Muscle layer of duodenum (tissue), 2 donors: Measurements from ENCODE around the gene SDF2L1.
"Not testable (repeated sequence)": the region's sequence is repeated elsewhere in the genome, so short reads cannot be mapped to it uniquely, and the experiment has no call there.

ENCODE experiments used
- H3K27ac ChIP-seq: one replicate; pipeline ENCODE4 v1.7.0; 2013; ENCODE audit warnings: mild to moderate bottlenecking, low read length
- H3K27me3 ChIP-seq: one replicate; pipeline ENCODE4 v1.7.0; 2013; ENCODE audit warnings: low read depth, mild to moderate bottlenecking, control low read depth, low read length
- H3K36me3 ChIP-seq, 2 donors: one replicate each; pipeline ENCODE4 v1.7.0; 2013; ENCODE audit warnings: low read length in 2 of 2, control low read depth in 1 of 2, mild to moderate bottlenecking in 1 of 2; ENCODE audit not compliant: insufficient read depth in 2 of 2, control insufficient read depth in 1 of 2
- H3K4me1 ChIP-seq, 2 donors: one replicate each; pipeline ENCODE4 v1.7.0; 2013; ENCODE audit warnings: low read length in 2 of 2, mild to moderate bottlenecking in 2 of 2, control low read depth in 1 of 2, moderate library complexity in 1 of 2; ENCODE audit not compliant: insufficient read depth in 2 of 2, control insufficient read depth in 1 of 2
- H3K4me3 ChIP-seq, 2 donors: one replicate each; pipeline ENCODE4 v1.7.0; 2013; ENCODE audit warnings: low read length in 2 of 2, low read depth in 1 of 2, mild to moderate bottlenecking in 1 of 2
- H3K9me3 ChIP-seq, 2 donors: one replicate each; pipeline ENCODE4 v1.7.0; 2013; ENCODE audit warnings: low read length in 2 of 2, control low read depth in 1 of 2, mild to moderate bottlenecking in 1 of 2; ENCODE audit not compliant: control insufficient read depth in 1 of 2
- donor health status: healthy.

Gene SDF2L1, protein sequence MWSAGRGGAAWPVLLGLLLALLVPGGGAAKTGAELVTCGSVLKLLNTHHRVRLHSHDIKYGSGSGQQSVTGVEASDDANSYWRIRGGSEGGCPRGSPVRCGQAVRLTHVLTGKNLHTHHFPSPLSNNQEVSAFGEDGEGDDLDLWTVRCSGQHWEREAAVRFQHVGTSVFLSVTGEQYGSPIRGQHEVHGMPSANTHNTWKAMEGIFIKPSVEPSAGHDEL

DNA sequence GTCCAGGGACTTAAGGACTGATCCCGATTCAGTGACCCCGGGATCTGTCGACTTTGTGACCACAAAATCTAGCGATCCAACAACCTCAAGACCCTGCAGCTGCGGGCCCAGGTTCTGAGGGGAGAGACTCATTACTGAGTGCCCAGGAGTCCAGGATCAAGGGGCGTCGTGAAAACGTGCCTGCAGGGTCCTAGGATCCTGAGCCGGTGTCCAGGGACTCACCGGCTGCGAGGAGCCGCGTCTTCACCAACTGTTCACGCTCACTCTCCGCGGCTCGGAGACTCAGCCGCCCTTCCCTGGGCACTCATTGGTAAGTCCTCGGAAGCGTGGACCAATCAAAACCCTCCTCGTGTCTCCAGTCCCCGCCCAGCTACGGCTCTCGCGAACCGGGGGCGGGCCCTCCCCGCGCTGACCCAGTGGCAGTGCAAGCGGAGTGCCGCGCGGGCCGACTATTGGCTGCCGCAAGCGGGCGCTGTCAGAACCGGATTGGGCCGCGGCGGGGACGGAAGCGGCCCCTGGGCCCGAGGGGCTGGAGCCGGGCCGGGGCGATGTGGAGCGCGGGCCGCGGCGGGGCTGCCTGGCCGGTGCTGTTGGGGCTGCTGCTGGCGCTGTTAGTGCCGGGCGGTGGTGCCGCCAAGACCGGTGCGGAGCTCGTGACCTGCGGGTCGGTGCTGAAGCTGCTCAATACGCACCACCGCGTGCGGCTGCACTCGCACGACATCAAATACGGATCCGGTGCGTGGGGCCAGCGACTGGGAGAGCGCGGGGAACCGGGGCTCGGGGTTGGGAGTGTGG, at the start of gene SDF2L1:
SDF2L1 (plus strand) TSS at position 514 of the 795 bp plus-strand sequence; CDS start at position 549, 35 bp downstream.
- Histone ChIP-seq H3K27me3 (no peaks in the 10 kb centered on the region), H3K36me3 (no peaks in the 10 kb centered on the region), H3K4me1 (peaks cover 0 to 24% of the 10 kb centered on the region in 2 donors), H3K4me3 (peak within 1 kb of the TSS; percentile 66 to 92), H3K27ac (peak within 1 kb of the TSS; percentile 2), H3K9me3 (no peaks in the 10 kb centered on the region)

DNA sequence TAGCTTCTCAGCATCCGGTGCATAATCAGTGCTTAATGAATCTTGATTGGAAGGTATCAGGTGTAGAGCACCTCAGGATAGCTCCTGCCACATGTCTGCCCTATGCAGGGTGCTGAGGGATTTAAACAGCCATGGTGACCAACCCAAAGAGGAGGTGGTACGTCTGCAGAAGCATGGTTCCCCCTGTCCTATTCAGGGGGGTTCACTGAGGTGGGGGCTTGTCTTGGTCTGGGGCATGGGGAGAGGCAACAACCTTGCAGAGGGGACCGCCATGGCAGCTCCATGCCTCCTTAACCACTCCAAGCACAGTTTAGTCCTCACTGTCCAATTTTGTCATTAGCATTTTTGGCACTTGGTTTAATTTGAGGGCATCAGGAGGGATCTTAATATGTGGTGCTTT, 49.7 kb upstream of the SDF2L1 start:
- Histone ChIP-seq H3K27ac (no peak overlapping the region), H3K27me3 (no peaks in the 10 kb centered on the region), H3K4me3 (no peak overlapping the region), H3K9me3 (no peaks in the 10 kb centered on the region), H3K36me3 (peaks cover 30 to 37% of the 10 kb centered on the region in 2 donors), H3K4me1 (peaks cover 4 to 36% of the 10 kb centered on the region in 2 donors)

DNA sequence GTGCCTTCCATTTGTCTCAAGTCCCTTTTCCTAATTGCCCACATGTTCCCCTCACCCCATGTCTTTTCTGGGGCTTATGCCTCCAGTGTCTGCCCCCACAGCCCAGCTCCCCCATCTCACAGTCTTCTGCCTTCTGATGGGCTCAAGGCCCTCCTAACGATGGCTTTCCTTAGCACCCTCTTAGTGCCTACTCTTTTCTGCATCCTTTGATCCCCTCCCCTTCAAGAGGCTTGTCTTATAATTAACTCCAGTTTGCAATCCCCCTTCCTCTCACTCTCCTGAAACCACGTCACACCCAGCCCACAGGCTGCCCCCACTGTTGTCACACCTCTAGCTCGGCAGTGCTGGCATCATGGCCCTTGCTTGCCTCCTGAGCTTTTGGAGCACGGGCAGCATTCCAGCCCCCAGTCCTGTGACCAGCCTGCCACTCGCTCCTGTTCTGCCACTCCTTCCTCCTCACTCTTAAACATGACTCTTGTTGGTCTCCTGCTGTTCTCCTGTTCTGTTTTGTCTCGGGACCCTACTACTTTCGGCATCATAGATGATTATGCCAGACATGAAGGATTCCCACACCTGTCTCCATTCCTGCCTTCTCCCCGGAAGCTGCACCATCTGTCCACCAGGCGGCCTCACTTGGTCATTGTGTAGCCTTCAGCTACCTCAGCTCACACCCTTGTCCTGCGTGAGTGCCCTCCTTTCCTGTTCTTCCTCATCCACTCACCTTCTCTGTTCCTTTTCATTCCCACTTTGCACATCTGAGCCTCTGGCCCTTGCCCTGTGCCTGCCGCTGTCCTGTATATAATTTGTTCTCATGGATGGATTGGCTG, 48.5 kb upstream of the SDF2L1 start:
- Histone ChIP-seq H3K36me3 (peaks cover 30 to 37% of the 10 kb centered on the region in 2 donors), H3K27me3 (no peaks in the 10 kb centered on the region), H3K9me3 (no peaks in the 10 kb centered on the region), H3K4me3 (no peak overlapping the region), H3K4me1 (peaks cover 0 to 27% of the 10 kb centered on the region in 2 donors), H3K27ac (no peak overlapping the region)

DNA sequence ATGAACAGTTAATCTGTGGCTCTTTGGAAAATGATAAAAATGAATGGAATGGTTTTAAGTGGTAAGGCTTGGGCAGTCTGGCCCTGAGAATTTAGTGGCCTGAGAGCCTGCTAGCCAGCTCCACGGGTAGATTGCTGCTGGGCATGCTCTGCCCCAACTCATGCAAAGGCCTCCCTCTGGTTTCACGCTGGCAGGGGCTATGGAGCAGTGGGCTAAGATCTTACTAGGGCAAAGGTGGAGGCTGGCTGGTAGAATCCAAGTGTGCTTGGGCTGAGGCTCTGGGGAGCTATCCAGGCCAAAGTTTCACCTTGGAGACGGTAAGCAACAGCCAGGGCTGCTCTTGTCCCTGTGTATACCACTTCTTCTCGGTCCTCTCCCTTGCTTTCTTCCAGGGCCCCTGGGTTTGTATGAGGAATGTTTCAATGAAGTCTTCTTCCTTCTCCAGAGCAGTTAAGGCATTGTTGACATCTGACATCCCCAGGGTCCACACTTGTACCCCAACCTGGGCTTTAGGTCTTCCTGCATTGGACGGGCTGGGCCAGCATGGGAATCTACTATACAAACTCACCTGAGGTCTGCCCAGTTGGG, 47.1 kb upstream of the SDF2L1 start:
- Histone ChIP-seq H3K4me3 (no peak overlapping the region), H3K9me3 (no peaks in the 10 kb centered on the region), H3K4me1 (peaks cover 0 to 23% of the 10 kb centered on the region in 2 donors), H3K36me3 (peaks cover 30 to 37% of the 10 kb centered on the region in 2 donors), H3K27me3 (no peaks in the 10 kb centered on the region), H3K27ac (no peak overlapping the region)

DNA sequence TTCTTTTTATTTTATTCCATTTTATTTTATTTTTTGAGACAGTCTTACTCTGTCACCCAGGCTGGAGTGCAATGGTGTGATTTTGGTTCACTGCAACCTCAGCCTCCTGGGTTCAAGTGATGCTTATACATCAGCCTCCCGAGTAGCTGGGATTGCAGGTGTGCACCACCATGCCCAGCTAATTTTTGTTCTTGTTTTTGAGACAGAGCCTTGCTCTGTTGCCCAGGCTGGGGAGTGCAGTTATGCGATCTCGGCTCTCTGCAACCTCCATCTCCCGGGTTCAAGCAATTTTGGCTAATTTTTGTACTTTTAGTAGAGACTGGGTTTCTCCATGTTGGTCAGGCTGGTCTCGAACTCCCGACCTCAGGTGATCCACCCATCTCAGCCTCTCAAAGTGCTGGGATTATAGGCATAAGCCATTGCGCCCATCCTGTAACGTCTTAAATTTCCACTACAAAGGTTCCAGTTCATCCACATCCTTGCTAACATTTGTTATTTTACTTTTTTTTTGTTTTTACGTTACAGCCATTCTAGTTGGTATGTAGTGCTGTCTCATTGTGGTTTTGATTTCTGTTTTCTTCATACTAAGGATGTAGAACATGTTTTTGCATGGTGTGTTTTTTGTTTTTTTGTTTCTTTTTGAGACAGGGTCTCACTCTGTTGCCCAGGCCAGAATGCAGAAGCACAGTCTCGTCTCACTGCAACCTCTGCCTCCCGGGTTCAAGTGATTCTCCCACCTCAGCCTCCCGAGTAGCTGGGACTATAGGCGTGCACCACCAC, 45.6 kb upstream of the SDF2L1 start:
- peaks cover 30 to 37% of the 10 kb centered on the region in 2 donors for H3K36me3 ChIP-seq
- not testable (repeated sequence) for H3K4me3 ChIP-seq, H3K27me3 ChIP-seq, H3K9me3 ChIP-seq, H3K27ac ChIP-seq
- H3K4me1 ChIP-seq: peaks cover 0 to 14% of the 10 kb centered on the region in 2 donors

DNA sequence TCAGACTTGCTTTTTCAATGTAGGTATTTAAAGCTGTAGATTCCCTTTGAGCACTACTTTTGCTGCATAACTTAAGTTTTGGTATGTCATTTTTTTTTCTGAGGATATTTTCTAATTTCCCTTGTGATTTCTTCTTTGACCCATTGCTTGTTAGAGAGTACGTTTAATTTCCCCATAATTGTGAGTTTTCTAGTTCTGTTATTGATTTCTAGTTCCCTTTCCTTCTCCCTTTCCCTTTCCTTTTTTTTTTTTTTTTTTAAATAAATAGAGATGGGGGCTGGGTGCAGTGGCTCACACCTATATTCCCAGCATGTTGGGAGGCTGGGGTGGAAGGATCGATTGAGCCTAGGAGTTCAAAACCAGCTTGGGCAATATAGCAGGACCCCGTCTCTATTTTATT, 43.8 kb upstream of the SDF2L1 start:
- Histone ChIP-seq H3K4me1 (peaks cover 0 to 4% of the 10 kb centered on the region in 2 donors), H3K27me3 (no peaks in the 10 kb centered on the region), H3K36me3 (peaks cover 21 to 30% of the 10 kb centered on the region in 2 donors), H3K4me3 (no peak overlapping the region), H3K27ac (no peak overlapping the region), H3K9me3 (no peaks in the 10 kb centered on the region)

DNA sequence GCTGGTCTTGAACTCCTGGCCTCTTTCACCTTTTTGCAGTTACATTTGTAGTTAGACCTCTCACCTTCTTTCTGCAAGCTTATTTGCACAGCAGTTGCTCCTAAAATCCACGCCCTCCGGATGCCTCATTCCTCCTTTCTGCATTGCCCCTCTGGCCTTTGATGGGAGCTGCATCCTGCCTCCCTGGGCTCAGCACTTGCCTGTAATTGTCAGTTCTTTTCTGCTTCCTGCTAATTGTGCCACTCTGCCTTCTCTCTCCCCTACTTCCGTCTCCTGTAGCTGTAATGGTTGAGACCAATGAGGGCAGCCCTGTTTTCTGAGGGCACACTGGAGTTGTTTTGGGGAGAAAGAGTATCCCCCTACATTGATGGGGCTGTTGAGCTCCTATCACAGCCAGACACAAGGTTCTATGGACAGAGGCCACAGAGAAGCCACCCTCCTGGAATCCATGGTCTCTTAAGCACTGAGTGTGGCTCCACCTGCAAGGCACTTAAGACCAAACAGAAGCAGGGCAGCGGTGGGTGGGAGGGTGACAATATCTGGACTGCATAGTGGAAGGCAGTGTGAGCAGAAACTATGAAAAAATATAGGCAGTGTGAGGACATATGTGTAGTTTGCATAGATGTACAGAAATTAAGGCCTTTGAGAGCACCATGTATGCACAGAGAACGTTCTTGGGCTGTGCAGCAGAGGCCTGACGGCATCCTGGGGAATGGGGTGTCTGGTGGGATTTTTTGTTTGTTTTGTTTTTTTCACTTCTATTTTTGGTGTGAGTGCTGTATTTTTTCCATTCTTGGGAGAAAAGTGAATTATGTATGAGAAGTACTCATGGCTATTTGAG, 42.8 kb upstream of the SDF2L1 start:
- no peaks in the 10 kb centered on the region for H3K9me3 ChIP-seq
- H3K4me1 ChIP-seq: peaks cover 0 to 4% of the 10 kb centered on the region in 2 donors
- no peaks in the 10 kb centered on the region for H3K27me3 ChIP-seq
- peaks cover 11 to 21% of the 10 kb centered on the region in 2 donors for H3K36me3 ChIP-seq
- H3K27ac ChIP-seq: no peak overlapping the region
- no peak overlapping the region for H3K4me3 ChIP-seq

DNA sequence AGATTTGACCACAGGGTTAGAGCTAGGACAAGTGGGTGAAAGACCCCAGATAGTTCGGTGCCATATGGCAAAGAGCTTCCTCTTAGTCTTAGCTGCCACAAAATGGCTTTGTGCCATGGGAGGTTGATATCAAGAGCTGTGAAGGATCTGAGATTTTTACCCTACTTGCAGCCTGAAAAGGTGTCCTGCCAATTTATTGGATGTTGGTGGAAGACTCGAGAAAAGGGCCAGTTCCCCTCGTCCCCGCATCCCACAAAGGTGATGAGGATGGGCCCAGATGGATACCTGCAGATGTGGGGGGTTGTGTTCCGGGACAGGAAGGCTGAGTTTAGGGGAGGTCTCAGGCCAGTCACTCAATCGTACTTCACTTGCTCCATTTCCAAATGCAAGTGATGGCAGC, 39.5 kb upstream of the SDF2L1 start:
- Histone ChIP-seq H3K9me3 (no peaks in the 10 kb centered on the region), H3K27ac (no peak overlapping the region), H3K4me3 (no peak overlapping the region), H3K36me3 (no peaks in the 10 kb centered on the region), H3K27me3 (no peaks in the 10 kb centered on the region), H3K4me1 (peaks cover 0 to 4% of the 10 kb centered on the region in 2 donors)

DNA sequence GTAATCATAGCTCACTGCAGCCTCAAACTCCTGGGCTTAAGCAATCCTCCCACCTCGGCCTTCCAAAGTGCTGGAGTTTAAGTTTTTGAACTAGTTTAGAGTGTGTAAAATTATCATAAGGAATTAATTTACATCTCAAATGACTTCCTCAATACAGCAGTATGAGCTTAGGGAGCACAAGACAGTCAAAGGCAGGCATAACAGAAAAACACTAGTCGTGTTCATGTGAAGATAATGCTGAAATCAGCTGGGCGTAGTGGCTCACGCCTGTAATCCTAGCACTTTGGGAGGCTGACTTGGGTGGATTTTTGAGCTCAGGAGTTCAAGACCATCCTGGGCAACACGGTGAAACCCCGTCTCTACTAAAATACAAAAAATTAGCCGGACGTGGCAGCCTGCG, 38.1 kb upstream of the SDF2L1 start:
- Histone ChIP-seq H3K27me3 (no peaks in the 10 kb centered on the region), H3K4me3 (no peak overlapping the region), H3K27ac (no peak overlapping the region), H3K36me3 (no peaks in the 10 kb centered on the region), H3K4me1 (peaks cover 0 to 4% of the 10 kb centered on the region in 2 donors), H3K9me3 (no peaks in the 10 kb centered on the region)
